RPMI8226 (cell line): ENCODE measurements around the gene GOLGA1.
"Not testable (repeated sequence)": the region's sequence is repeated elsewhere in the genome, so short reads cannot be mapped to it uniquely, and the experiment has no call there.

Source experiments
- DNase-seq: peaks from one replicate; pipeline ENCODE4 v3.0.0-alpha.2; 2015

The GOLGA1 gene

GRCh38 chr9:124939944-124940343 is 939 bp downstream of the GOLGA1 start:
- no peak for DNase-seq

GRCh38 chr9:124934290-124934689 is 6.6 kb downstream of the GOLGA1 start:
- no peak for DNase-seq

DNA sequence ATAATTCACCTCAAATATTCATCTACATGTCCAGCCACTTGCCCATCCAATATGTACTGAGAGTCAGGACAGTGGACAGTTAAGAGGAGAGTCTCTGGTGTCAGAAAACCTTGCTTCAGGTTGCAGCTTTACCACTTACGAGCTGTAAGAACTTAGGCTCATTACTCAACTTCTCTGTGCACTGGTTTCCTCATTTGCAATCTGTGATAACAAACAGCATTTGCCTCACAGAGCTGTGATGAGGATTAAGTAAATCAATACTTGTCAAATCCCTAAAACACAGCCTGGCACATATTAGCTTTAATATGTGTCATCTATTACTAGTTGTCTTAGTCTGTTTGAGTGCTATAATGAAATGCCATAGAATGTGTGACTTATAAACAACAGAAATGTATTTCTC is 8.6 kb downstream of the GOLGA1 start:
- no peak for DNase-seq

GRCh38 chr9:124929464-124929863 is 11.4 kb downstream of the GOLGA1 start:
- DNase-seq, result no peak

DNA sequence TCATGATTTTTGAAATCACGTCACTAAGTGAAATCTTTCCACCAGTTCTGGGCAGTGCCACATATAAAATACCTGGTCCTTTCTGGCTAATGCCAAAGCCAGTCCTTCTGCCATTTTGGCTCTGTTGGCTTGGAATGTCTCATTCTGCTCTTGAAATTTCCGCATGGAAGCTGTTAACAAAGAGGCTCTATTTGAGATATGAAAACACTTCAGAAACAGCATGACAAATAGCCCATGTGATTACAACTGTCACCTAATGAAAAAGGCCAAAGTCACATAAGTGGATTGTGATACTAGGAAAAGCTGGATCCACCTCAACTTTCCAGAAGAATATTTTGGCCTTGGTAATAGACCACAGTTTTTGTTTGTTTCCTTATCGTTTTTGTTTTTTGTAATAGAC is 12.8 kb downstream of the GOLGA1 start:
- no peak for DNase-seq

DNA sequence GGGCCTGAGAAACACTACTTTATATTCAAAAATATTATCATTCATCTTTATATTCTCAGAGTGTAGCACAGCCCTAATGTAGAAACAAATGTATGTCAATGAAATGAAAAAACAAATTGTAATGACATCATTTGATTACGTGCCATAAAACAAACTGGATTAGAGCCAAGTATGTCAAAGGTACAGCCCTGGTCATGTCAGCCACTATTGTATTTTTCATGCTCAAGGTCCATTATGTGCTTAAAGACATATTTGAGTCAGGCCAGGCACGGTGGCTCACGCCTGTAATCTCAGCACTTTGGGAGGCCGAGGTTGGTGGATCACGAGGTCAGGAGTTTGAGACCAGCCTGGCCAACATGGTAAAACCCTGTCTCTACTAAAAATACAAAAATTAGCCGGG is 20.5 kb downstream of the GOLGA1 start:
- not testable (repeated sequence) for DNase-seq

- DNase-seq, result no peak
These were observed 26.0 kb downstream of the GOLGA1 start for GRCh38 chr9:124914753-124915405.

- DNase-seq, result no peak
These were observed 27.5 kb downstream of the GOLGA1 start for GRCh38 chr9:124913378-124913777.

DNA sequence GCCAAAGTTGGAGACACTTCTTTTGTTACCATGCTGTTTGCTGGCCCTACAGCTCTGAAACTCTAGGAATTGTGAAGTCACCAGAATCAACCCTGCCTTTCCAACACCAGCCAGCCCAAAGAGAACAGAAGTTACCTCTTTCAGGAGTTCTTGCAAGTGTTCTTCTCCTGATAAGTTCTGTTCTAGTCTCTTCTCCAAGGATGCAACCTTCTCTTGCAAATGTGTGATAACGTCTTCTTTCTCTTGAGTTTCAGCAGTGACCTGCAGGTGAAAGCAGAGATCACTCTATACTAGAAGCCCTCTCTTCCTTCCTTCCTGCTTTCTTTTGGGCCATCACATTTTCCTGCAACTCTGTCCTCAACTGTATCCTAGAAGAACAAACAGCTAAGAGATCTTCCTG is 29.1 kb downstream of the GOLGA1 start:
- DNase-seq, result no peak

DNA sequence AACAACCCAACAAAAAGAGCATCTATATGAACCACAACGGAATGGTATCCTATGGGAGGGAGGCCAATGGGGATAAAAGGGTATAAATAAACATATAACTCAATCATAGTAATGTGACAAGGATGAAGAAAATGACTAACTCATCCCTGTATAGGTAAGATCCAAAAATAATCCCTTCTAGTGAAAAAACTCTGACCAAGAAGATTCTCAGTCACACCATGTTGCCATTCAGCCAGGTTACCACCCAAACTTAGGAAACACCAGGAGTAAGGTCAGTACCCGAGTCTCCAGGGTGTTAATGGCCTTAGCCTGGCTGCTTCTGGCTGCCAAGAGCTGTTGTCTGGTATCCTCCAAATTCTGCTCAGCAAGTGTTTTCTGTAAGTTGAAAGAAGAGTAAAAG is 32.8 kb downstream of the GOLGA1 start:
- no peak for DNase-seq

- DNase-seq, result no peak
These were observed 33.9 kb downstream of the GOLGA1 start for GRCh38 chr9:124906966-124907365.

DNA sequence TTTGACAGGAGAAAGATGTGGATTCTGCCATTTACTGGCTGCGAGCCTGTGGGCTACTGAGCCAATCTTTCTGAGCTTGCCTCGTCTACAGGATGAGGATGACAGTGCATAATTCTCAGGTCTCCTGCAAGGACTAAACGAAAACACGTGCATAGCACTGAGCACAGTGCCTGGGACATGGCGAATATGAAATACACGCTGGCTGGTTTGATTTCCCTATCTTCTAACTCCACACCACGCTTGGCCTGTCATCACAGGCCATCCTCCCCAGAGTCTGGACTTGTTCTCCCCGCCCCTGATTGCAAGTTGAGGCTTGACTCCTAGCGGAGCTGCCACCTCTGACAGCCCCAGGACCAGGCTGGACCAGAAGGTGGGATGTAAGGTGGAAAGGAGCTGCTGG is 41.0 kb downstream of the GOLGA1 start:
- DNase-seq, result no peak

DNA sequence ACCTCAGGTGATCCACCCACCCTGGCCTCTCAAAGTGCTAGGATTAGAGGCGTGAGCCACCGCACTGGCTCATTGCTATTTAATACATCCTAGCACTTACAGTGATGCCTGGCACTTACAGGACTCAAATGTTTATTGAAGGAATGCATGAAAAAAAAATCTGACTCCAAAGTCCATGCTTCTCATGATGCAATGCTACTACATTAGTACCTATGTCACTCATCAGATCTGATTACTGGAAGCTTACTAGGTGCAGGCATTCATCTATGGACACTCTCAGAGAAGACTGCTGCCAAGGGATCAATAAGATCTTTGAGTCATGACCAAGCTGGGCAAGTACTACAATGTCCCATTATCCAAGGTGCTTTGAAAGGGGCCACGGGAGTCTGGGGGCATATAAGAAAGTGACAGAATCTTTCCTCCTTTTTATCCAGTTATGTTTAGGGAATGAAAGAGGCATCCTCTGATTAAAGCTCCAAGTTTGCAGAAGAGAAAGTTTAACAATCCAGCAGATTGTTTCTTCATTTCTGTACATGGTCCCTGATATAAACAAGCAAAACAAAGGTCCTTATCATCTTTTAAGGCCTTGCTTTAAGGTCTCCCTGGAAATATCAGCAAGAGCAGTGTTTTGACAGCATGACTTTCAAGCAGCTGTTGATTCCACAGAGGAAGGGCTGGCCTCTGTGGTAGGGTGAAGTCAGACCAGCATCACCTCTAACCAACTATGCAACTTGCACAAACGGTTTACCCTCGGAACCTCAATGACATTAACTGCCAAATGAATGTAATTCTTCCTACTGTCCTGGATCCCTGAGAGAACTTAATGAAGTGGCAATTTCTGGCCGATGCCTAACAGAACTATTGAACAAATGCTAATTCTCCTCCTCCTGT is 43.1 kb downstream of the GOLGA1 start:
- no peak for DNase-seq

GRCh38 chr9:124894741-124895170 is 46.1 kb downstream of the GOLGA1 start:
- peak; percentile 63 for DNase-seq

GRCh38 chr9:124894035-124894740 is 46.7 kb downstream of the GOLGA1 start:
- no peak for DNase-seq

DNA sequence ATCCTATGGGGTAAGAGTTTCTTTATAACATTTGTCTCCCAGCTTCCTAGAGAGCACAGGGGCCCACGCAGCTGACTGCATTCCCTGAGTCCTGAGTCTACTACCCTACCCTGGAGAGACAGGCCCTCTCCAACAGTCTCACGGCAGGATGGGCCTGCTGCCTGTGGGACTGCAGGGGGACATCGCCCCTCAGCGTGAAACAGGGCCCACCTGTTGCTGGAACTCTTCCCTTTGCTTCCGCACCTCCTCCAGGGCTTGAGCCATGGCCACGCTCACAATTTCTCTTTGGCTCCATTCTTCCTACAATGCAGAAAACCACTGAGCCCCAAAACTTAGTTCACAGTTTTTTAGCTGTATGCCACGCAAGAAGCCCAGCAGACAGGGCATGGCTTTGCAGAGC is 50.7 kb downstream of the GOLGA1 start:
- DNase-seq, result no peak

GRCh38 chr9:124889006-124889405 is 51.9 kb downstream of the GOLGA1 start:
- DNase-seq, result no peak

GRCh38 chr9:124887832-124888231 is 53.1 kb downstream of the GOLGA1 start:
- no peak for DNase-seq

GRCh38 chr9:124886866-124887492 is 53.9 kb downstream of the GOLGA1 start:
- DNase-seq, result no peak

- DNase-seq, result no peak
These were observed 54.4 kb downstream of the GOLGA1 start for GRCh38 chr9:124886461-124886860.

GRCh38 chr9:124885551-124885950 is 55.3 kb downstream of the GOLGA1 start:
- no peak for DNase-seq

DNA sequence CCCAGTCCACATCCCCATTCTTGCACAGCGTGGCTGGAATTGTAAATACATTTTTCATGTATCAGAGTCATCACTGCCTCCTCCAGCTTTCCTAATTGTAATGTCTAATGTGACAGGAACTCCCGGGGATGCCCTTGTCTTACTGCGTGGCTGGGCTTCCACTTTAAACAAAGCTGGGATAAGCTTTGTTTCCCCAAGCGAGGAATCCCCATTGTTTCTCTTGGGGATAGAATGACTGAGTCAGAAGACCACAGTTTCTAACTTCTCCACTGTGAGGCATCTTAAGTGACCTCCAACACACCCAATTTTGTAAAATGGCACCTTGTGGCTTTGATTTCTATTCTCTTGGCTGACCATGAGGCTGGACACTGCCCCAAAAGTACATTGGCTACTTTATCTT is 56.5 kb downstream of the GOLGA1 start:
- DNase-seq, result no peak

GRCh38 chr9:124882231-124882630 is 58.7 kb downstream of the GOLGA1 start:
- no peak for DNase-seq
